ENCODE data around the gene GLG1.
A peak's percentile ranks its signal among the peaks of the same experiment; 100 is the strongest.
"Not testable (repeated sequence)": the region's sequence is repeated elsewhere in the genome, so short reads cannot be mapped to it uniquely, and the experiment has no call there.

The GLG1 gene

DNA sequence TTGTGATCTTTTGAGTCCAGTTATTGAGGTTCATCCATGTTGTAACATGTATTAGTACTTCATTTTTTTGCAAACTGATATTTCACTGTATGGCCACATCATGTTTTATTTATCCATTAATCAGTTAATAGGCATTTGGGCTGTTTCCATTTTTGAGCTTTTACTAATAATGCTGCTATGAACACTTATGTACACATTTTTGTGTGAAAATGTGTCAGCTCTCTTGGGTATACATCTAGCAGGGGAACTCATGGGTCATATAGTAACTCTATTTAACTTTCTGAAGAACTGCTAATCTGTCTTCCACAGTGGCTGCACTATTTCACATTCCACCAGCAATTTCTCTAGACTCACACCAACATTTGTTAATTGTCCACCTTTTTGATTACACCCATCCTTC lies 82.0 kb downstream of the GLG1 start:
- DNase-seq (ENCODE audit: low read depth): no peak
- TF ChIP-seq, protein P1, sequence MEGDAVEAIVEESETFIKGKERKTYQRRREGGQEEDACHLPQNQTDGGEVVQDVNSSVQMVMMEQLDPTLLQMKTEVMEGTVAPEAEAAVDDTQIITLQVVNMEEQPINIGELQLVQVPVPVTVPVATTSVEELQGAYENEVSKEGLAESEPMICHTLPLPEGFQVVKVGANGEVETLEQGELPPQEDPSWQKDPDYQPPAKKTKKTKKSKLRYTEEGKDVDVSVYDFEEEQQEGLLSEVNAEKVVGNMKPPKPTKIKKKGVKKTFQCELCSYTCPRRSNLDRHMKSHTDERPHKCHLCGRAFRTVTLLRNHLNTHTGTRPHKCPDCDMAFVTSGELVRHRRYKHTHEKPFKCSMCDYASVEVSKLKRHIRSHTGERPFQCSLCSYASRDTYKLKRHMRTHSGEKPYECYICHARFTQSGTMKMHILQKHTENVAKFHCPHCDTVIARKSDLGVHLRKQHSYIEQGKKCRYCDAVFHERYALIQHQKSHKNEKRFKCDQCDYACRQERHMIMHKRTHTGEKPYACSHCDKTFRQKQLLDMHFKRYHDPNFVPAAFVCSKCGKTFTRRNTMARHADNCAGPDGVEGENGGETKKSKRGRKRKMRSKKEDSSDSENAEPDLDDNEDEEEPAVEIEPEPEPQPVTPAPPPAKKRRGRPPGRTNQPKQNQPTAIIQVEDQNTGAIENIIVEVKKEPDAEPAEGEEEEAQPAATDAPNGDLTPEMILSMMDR (conservative IDR thresholded peaks at IDR 0.05; ENCODE audit: low read depth, low read length): no peak
- no peak overlapping the region for H3K4me3 ChIP-seq (ENCODE audit: low read depth, low read length)

DNA sequence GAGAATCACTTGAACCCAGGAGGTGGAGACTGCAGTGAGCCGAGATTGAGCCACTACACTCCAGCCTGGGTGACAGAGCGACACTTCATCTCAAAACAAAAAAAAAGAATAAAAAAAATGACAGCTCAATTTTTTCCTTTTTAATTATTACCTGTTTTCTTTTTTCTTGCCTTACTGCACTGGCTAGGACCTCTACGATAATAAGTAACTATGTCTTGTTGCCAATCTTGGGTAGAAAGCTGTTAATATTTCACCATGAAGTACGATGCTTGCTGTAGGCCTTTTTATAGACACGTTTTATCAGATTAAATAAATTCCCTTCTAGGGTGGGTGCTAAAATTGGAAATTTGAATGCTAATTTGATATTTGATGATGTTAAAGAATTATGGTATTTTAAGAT lies 82.8 kb downstream of the GLG1 start:
- TF ChIP-seq, protein P1 (conservative IDR thresholded peaks at IDR 0.05; ENCODE audit: low read depth, low read length): no peak
- no peak for DNase-seq (ENCODE audit: low read depth)
- H3K4me3 ChIP-seq (ENCODE audit: low read depth, low read length): no peak overlapping the region

DNA sequence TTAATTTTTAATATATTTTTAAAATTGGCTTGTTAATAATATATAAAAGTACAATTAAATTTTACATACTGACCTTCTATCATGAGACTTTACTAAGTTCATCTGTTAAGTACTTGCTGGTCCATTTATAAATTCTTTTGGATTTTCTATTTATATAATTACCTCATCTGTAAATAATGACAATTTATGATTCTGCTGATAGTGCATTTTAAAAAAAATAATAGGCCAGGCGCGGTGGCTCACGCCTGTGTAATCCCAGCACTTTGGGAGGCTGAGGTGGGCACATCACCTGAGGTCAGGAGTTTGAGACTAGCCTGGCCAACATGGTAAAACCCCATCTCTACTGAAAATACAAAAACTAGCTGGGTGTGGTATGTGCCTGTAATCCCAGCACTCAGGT lies 83.2 kb downstream of the GLG1 start:
- DNase-seq (ENCODE audit: low read depth); H3K4me3 ChIP-seq (ENCODE audit: low read depth, low read length): not testable (repeated sequence)

DNA sequence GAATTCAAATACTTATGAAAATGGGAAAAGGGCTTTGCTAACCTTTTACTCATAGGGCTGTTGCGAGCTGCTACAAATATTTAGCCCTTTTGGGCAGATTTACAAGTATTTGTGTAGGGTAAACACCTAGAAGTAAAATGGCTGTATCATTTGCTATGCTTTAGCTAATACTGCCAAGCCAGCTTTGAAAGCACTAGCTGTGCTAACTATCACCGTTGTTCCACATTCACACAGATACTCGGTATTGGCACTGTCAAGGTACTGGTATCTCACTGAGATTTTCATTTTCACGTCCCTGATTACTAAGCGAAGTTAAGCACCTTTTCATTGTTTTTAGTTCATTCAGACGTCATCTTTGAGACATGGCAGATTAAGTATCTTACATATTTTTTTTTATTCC lies 84.8 kb downstream of the GLG1 start:
- DNase-seq (ENCODE audit: low read depth): no peak
- TF ChIP-seq, protein P1 (conservative IDR thresholded peaks at IDR 0.05; ENCODE audit: low read depth, low read length): no peak
- H3K4me3 ChIP-seq (ENCODE audit: low read depth, low read length): no peak overlapping the region

DNA sequence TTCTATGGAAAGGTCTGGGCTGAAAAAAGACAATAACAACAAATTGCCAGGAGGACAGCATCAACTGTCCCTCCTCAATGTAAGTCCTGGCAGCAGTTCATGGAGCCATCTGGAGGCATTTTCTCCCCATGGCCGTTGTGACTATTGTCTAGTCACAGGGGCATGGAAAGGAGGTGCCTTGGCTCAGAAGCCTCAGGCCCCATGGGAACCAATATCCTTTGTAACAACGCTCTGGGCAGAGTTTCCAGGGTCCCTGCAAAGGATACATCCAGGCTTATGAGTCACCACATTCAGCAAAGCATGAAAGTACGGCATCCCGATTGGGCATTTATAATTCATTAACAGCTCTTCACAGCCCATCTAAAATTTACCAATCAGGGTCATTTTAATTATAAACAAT lies 85.2 kb downstream of the GLG1 start:
- DNase-seq (ENCODE audit: low read depth): peak; percentile 47
- TF ChIP-seq, protein P1 (conservative IDR thresholded peaks at IDR 0.05; ENCODE audit: low read depth, low read length): no peak
- H3K4me3 ChIP-seq (ENCODE audit: low read depth, low read length): no peak overlapping the region

DNA sequence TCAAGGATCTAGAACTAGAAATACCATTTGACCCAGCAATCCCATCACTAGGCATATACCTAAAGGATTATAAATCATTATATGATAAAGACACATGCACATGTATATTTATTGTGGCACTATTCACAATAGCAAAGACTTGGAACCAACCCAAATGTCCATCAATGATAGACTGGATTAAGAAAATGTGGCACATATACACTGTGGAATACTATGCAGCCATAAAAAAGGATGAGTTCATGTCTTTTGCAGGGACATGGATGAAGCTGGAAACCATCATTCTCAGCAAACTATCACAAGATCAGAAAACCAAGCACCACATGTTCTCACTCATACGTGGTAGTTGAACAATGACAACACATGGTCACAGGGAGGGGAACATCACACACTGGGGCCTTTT lies 88.0 kb downstream of the GLG1 start:
- not testable (repeated sequence) for DNase-seq (ENCODE audit: low read depth); H3K4me3 ChIP-seq (ENCODE audit: low read depth, low read length)

DNA sequence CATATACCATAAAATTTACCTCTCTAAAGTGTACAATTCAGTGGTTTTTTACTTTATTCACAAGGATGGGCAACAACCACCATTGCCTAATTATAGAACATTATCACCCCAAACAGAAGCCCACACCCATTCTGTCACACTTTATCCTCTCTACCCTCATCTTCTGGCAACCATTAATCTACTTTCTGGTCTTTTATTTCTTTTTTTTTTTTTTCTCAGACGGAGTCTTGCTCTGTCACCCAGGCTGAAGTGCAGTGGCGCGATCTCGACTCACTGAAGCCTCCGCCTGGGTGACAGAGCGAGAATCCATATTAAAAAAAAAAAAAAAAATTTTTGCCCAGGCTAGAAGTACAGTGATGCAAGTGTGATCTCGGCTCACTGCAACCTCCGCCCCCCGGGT lies 95.0 kb downstream of the GLG1 start:
- TF ChIP-seq, protein P1 (conservative IDR thresholded peaks at IDR 0.05; ENCODE audit: low read depth, low read length): no peak
- H3K4me3 ChIP-seq (ENCODE audit: low read depth, low read length): no peak overlapping the region
- no peak for DNase-seq (ENCODE audit: low read depth)

DNA sequence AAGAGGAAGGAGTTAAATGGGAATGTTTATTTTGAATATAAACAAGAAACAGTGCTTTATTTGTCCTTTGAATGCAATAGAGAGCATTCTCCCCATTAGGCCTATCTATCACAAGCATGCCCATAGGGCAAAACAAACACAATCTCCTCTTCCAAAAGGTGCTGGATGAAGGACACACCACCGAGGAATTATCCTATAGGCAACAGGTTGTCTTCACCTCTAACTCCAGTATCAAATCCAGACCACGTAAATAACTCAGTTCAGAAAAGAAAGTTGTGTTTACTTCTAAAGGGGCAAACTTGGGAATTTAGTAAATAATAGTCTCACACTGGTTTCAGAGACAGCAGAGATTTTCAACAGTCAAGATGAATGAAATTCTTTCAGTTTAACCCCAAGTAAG lies 101.9 kb downstream of the GLG1 start:
- DNase-seq (ENCODE audit: low read depth): no peak
- H3K4me3 ChIP-seq (ENCODE audit: low read depth, low read length): no peak overlapping the region
- TF ChIP-seq, protein P1 (conservative IDR thresholded peaks at IDR 0.05; ENCODE audit: low read depth, low read length): no peak

All from choroid plexus epithelial cell (primary cell).